ENCODE measurements around the gene KBTBD13. TPM values are rescaled to one million over a fixed set of nuclear protein-coding genes. Genes with fewer than 3 reads are reported as not detected.
"Not testable (repeated sequence)": the region's sequence is repeated elsewhere in the genome, so short reads cannot be mapped to it uniquely, and the experiment has no call there.

Gene KBTBD13
- total and polyA plus RNA-seq, 8 donors = 0.18 TPM; not detected in 7

DNA sequence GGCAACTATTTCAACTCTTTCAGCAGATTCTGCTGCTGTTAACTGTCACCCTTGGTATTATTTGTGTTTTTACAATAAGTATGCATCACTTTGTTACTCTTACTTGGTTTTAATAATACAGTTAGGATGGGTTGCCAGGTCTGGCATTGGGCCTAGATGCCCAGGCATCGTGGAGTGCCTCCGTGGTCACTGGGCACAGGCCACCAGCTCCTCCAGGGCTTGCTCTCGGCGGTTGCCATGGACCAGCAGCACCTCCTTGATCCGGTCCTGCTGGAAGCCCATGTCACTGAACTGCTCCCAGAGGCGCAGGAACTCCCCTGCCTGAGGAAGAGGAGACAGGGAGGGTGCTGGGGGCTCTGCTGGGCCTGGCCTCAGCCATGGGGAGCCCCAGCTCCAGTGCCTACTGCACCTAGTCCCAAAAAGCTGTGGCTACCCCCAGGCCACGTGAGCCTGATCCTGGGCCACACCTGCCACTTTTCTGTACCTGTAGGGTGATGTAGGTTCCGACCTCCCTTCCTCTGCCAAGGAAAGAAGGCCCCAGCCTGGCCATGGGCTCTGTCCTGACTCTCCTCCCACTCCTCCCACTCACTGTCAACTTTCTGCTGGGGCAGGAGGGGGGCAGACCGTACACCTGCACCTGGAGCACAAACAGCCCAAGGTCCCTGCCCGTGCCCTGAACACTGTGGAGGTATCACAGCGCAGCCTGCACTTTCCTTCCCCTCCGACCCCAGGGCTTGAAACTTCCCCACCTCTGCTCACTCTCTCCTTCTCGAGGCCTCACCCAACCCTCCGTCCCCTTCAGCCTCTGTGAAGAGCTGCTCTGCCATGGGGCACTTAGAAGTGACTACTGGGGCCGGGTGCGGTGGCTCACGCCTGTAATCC, 16.6 kb downstream of the KBTBD13 start:
- Histone ChIP-seq H3K27me3 (no peaks in the 10 kb centered on the region), H3K27ac (peak overlapping the region in 1 of 5 donors; percentile 27), H3K9me3 (no peaks in the 10 kb centered on the region), H3K4me1 (peaks cover 0 to 48% (median 13%) of the 10 kb centered on the region in 4 donors), H3K4me3 (no peak overlapping the region), H3K36me3 (peaks cover 4 to 20% (median 17%) of the 10 kb centered on the region in 4 donors)
- DNase-seq = no peak
- intact Hi-C loops (cut with DNase I; ENCODE audit: low total_unique reads) = no loop called here
- TF ChIP-seq EP300 (IDR thresholded peaks at IDR 0.05) (no peak), POLR2AphosphoS5 (IDR thresholded peaks at IDR 0.05) (no peak), POLR2A (IDR thresholded peaks at IDR 0.05) (no peak)
- TF ChIP-seq, protein P1, sequence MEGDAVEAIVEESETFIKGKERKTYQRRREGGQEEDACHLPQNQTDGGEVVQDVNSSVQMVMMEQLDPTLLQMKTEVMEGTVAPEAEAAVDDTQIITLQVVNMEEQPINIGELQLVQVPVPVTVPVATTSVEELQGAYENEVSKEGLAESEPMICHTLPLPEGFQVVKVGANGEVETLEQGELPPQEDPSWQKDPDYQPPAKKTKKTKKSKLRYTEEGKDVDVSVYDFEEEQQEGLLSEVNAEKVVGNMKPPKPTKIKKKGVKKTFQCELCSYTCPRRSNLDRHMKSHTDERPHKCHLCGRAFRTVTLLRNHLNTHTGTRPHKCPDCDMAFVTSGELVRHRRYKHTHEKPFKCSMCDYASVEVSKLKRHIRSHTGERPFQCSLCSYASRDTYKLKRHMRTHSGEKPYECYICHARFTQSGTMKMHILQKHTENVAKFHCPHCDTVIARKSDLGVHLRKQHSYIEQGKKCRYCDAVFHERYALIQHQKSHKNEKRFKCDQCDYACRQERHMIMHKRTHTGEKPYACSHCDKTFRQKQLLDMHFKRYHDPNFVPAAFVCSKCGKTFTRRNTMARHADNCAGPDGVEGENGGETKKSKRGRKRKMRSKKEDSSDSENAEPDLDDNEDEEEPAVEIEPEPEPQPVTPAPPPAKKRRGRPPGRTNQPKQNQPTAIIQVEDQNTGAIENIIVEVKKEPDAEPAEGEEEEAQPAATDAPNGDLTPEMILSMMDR (IDR thresholded peaks at IDR 0.05) = no peak
- 86 to 91% (median 88%) methylated on average over 15 to 17 of the region's 17 CpGs for WGBS, 5 donors

DNA sequence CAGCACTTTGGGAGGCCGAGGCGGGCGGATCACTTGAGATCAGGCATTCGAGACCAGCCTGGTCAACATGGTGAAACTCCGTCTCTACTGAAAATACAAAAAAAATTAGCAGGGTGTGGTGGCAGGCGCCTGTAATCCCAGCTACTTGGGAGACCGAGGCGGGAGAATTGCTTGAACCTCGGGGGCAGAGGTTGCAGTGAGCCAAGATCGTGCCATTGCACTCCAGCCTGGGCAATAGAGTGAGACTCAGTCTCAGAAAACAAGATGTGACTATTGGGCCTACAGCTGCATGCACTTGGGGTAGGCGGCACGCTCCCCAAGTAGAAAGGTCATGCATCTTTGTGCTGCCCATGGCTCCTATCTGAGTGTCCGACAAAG, 17.2 kb downstream of the KBTBD13 start:
- DNase-seq; H3K4me3 ChIP-seq; intact Hi-C loops (cut with DNase I; ENCODE audit: low total_unique reads); H3K9me3 ChIP-seq; H3K27me3 ChIP-seq: not testable (repeated sequence)
- H3K36me3 ChIP-seq = peaks cover 10 to 26% (median 24%) of the 10 kb centered on the region in 4 donors
- peak overlapping the region in 1 of 5 donors; percentile 27 for H3K27ac ChIP-seq
- WGBS, 5 donors = 88 to 95% (median 94%) methylated on average over 13 of the region's 13 CpGs
- H3K4me1 ChIP-seq = peaks cover 0 to 43% (median 7%) of the 10 kb centered on the region in 4 donors

GRCh38 chr15:65094294-65094995, 17.9 kb downstream of the KBTBD13 start:
- Histone ChIP-seq H3K27ac (peak overlapping the region in 1 of 5 donors; percentile 27), H3K4me3 (no peak overlapping the region), H3K9me3 (no peaks in the 10 kb centered on the region), H3K4me1 (peaks cover 0 to 36% (median 3%) of the 10 kb centered on the region in 4 donors), H3K36me3 (peaks cover 16 to 33% (median 30%) of the 10 kb centered on the region in 4 donors), H3K27me3 (no peaks in the 10 kb centered on the region)
- DNase-seq = no peak
- 85 to 91% (median 90%) methylated on average over 14 of the region's 14 CpGs for WGBS, 5 donors
- TF ChIP-seq POLR2A (IDR thresholded peaks at IDR 0.05) (no peak), EP300 (IDR thresholded peaks at IDR 0.05) (no peak), POLR2AphosphoS5 (IDR thresholded peaks at IDR 0.05) (no peak)
- TF ChIP-seq, protein P1 (IDR thresholded peaks at IDR 0.05) = no peak
- intact Hi-C loops (cut with DNase I; ENCODE audit: low total_unique reads) = no loop called here

DNA sequence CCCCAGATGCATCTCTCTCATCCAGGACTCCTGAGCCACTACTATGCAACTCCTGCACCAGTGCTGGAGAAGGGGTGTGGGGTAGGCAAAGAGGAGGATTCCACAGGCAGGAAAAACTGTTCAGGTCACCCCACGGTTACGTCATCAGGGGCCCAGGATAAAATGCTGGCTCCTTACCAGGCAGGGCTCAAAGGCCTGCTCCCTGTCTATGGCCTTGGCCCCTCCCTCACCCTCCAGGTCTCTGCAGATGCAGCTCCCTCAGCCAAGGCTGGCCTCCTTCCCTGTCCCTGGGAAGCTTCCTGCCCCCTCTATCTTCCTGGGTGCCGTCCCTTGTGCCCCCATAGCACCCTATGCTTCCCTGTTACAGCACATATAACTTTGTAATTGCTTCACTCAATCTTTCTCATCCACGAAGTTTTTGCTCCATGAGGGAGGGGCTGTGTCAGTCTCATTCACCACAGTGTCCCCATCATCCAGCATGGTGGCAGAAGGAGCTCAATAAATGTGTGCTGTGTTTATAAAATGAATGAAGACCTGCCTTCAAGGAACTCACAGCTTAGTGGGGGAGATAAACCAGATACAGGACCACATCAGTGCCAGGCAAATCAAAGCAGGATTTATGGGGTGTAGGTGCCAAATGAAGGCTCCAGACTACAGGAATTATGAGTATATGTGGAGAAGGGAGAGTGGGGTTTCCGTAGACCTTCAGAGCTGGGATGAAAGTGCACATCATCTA, 18.6 kb downstream of the KBTBD13 start:
- WGBS, 5 donors = 71 to 78% (median 76%) methylated on average over 5 of the region's 5 CpGs
- Histone ChIP-seq H3K27me3 (no peaks in the 10 kb centered on the region), H3K9me3 (no peaks in the 10 kb centered on the region), H3K27ac (peak overlapping the region in 1 of 5 donors; percentile 27), H3K4me3 (no peak overlapping the region), H3K4me1 (peaks cover 0 to 29% (median 0%) of the 10 kb centered on the region in 4 donors), H3K36me3 (peaks cover 24 to 40% (median 38%) of the 10 kb centered on the region in 4 donors)
- DNase-seq = no peak
- TF ChIP-seq EP300 (IDR thresholded peaks at IDR 0.05) = no peak
- TF ChIP-seq POLR2A (IDR thresholded peaks at IDR 0.05) = no peak
- TF ChIP-seq, protein P1 (IDR thresholded peaks at IDR 0.05) = no peak
- TF ChIP-seq POLR2AphosphoS5 (IDR thresholded peaks at IDR 0.05) = no peak
- intact Hi-C loops (cut with DNase I; ENCODE audit: low total_unique reads) = no loop called here
